Activated naive CD4-positive, alpha-beta T cell (primary cell): ENCODE measurements around the gene SCAMP2.
A peak's percentile ranks its signal among the peaks of the same experiment; 100 is the strongest.

ENCODE experiments used
- DNase-seq, 4 experiments: peaks; one replicate each; lab custom pipeline; 2025; lab: John Stamatoyannopoulos, UW

The SCAMP2 gene

GRCh38 chr15:74820056-74820455, 53.1 kb downstream of the SCAMP2 start:
- DNase-seq = no peak

- DNase-seq = no peak
Measured at GRCh38 chr15:74817370-74817737, 55.8 kb downstream of the SCAMP2 start.

GRCh38 chr15:74816624-74817369, 56.4 kb downstream of the SCAMP2 start:
- DNase-seq = no peak

GRCh38 chr15:74815961-74816360, 57.2 kb downstream of the SCAMP2 start:
- no peak for DNase-seq

GRCh38 chr15:74815121-74815934, 57.8 kb downstream of the SCAMP2 start:
- no peak for DNase-seq

- DNase-seq = no peak
Measured at GRCh38 chr15:74812533-74812932, 60.6 kb downstream of the SCAMP2 start, which contains the start of gene LMAN1L. Gene LMAN1L, plus strand, starts transcription at chr15:74812835. Its CDS starts 20 bp downstream, at chr15:74812855.

- no peak for DNase-seq
Measured at GRCh38 chr15:74809956-74810355, 63.2 kb downstream of the SCAMP2 start.

- DNase-seq = no peak
Measured at GRCh38 chr15:74809242-74809641, 63.9 kb downstream of the SCAMP2 start.

GRCh38 chr15:74808840-74809229, 64.3 kb downstream of the SCAMP2 start:
- DNase-seq = no peak

- DNase-seq = no peak
Measured at GRCh38 chr15:74808078-74808839, 64.9 kb downstream of the SCAMP2 start.

- no peak for DNase-seq
Measured at GRCh38 chr15:74807282-74807681, 65.9 kb downstream of the SCAMP2 start.

- DNase-seq = no peak
Measured at GRCh38 chr15:74804935-74805334, 68.2 kb downstream of the SCAMP2 start.

- DNase-seq = no peak
Measured at GRCh38 chr15:74802862-74803447, 70.2 kb downstream of the SCAMP2 start.

- DNase-seq = no peak
Measured at GRCh38 chr15:74802290-74802689, 70.9 kb downstream of the SCAMP2 start.

- no peak for DNase-seq
Measured at GRCh38 chr15:74801311-74801997, 71.7 kb downstream of the SCAMP2 start.

GRCh38 chr15:74800559-74801094, 72.5 kb downstream of the SCAMP2 start:
- no peak for DNase-seq

GRCh38 chr15:74799856-74800558, 73.2 kb downstream of the SCAMP2 start:
- peak; percentile 75 to 83 (median 78) for DNase-seq

GRCh38 chr15:74799255-74799855, 73.8 kb downstream of the SCAMP2 start:
- no peak for DNase-seq

GRCh38 chr15:74798388-74799254, 74.5 kb downstream of the SCAMP2 start:
- DNase-seq = no peak
